GM23338 (cell line): ENCODE results near the gene GPNMB. TPM values are rescaled to one million over a fixed set of nuclear protein-coding genes. Genes with fewer than 3 reads are reported as not detected.

ENCODE experiments used
- ATAC-seq: fragments of 200-7000 bp; cut with Tn5 transposase; 3 replicates; pipeline ENCODE4 v1.9.1; 2020
- DNase-seq: peaks from one replicate; pipeline ENCODE4 v3.0.0-alpha.2; 2015; ENCODE audit warnings: low spot score
- H2AFZ ChIP-seq: fragments of 200-600 bp; sonication (generic); 2 replicates; pipeline ENCODE4 v1.8.0; 2016; ENCODE audit warnings: antibody characterized with exemption, mild to moderate bottlenecking, moderate library complexity
- H3F3A ChIP-seq: fragments of 200-600 bp; sonication (generic); replicated peaks from 2 replicates; pipeline ENCODE4 v1.8.0; 2017; ENCODE audit warnings: antibody characterized with exemption, mixed run types, low read depth
- H3K27ac ChIP-seq: fragments of 200-600 bp; sonication (generic); 2 replicates; pipeline ENCODE4 v1.6.1; 2016; ENCODE audit warnings: low read depth
- H3K27me3 ChIP-seq: fragments of 200-600 bp; sonication (generic); 2 replicates; pipeline ENCODE4 v1.8.0; 2016; ENCODE audit warnings: mild to moderate bottlenecking, mixed run types, moderate library complexity; ENCODE audit not compliant: insufficient read depth
- H3K36me3 ChIP-seq: fragments of 200-600 bp; sonication (generic); 2 replicates; pipeline ENCODE4 v1.8.0; 2016; ENCODE audit warnings: mild to moderate bottlenecking; ENCODE audit not compliant: insufficient read depth
- H3K4me1 ChIP-seq: fragments of 200-600 bp; sonication (generic); 2 replicates; pipeline ENCODE4 v1.8.0; 2016; ENCODE audit warnings: mild to moderate bottlenecking, moderate library complexity; ENCODE audit not compliant: insufficient read depth
- H3K4me2 ChIP-seq: fragments of 200-600 bp; sonication (generic); 2 replicates; pipeline ENCODE4 v1.7.1; 2017; ENCODE audit warnings: mixed run types
- H3K4me3 ChIP-seq: fragments of 200-600 bp; sonication (generic); 2 replicates; pipeline ENCODE4 v1.6.1; 2016; ENCODE audit warnings: mixed run types
- H3K79me2 ChIP-seq: fragments of 200-600 bp; sonication (generic); replicated peaks from 2 replicates; pipeline ENCODE4 v1.8.0; 2017; ENCODE audit warnings: mild to moderate bottlenecking; ENCODE audit not compliant: insufficient read depth
- H3K9me2 ChIP-seq: fragments of 200-600 bp; sonication (generic); 2 replicates; pipeline ENCODE4 v1.8.0; 2017; ENCODE audit not compliant: insufficient read depth
- H4K20me1 ChIP-seq: fragments of 200-600 bp; sonication (generic); replicated peaks from 2 replicates; pipeline ENCODE4 v1.8.0; 2017; ENCODE audit warnings: mild to moderate bottlenecking; ENCODE audit not compliant: insufficient read depth
- H3K27ac Mint-ChIP-seq: 2 replicates; pipeline ENCODE4 v1.8.0; 2020; ENCODE audit warnings: inconsistent platforms, mild to moderate bottlenecking, moderate library complexity, mixed read lengths
- H3K27me3 Mint-ChIP-seq: 3 replicates; pipeline ENCODE4 v1.8.0; 2022; ENCODE audit warnings: low read depth, mild to moderate bottlenecking, moderate library complexity, mixed read lengths, inconsistent platforms; ENCODE audit not compliant: insufficient read depth, poor library complexity
- H3K36me3 Mint-ChIP-seq: 3 replicates; pipeline ENCODE4 v1.8.0; 2021; ENCODE audit warnings: low read depth, mild to moderate bottlenecking, inconsistent platforms, moderate library complexity, mixed read lengths
- H3K4me1 Mint-ChIP-seq: 3 replicates; pipeline ENCODE4 v1.8.0; 2020; ENCODE audit warnings: mild to moderate bottlenecking, inconsistent platforms, mixed read lengths
- H3K4me3 Mint-ChIP-seq: 3 replicates; pipeline ENCODE4 v1.8.0; 2021; ENCODE audit warnings: moderate library complexity, mild to moderate bottlenecking, inconsistent platforms, mixed read lengths
- H3K9me3 Mint-ChIP-seq: 3 replicates; pipeline ENCODE4 v1.8.0; 2020; ENCODE audit warnings: moderate library complexity, mild to moderate bottlenecking, inconsistent platforms, mixed read lengths
- CREB1 ChIP-seq: fragments of 250-450 bp; sonication (Bioruptor Pico); IDR thresholded peaks from 2 replicates; pipeline ENCODE4 v1.5.0; 2020; ENCODE audit warnings: low read depth, mild to moderate bottlenecking, moderate library complexity
- CTCF ChIP-seq, 2 experiments: fragments of 200-600 bp in 1 of 2; sonication (generic) in 1 of 2; conservative IDR thresholded peaks; 2 replicates each; pipeline versions ENCODE4 v1.5.1 to v1.6.1; 2016 to 2017; ENCODE audit warnings: antibody characterized with exemption in 2 of 2, low read depth in 2 of 2, mild to moderate bottlenecking in 2 of 2, moderate library complexity in 1 of 2
- JUNB ChIP-seq: IDR thresholded peaks from one replicate; pipeline ENCODE4 v1.6.1; 2016; ENCODE audit warnings: antibody characterized with exemption; ENCODE audit not compliant: unreplicated experiment
- NANOG ChIP-seq: IDR thresholded peaks from 2 replicates; pipeline ENCODE4 v1.6.1; 2016; ENCODE audit warnings: antibody characterized with exemption, borderline replicate concordance
- POLR2AphosphoS5 ChIP-seq: IDR thresholded peaks from 2 replicates; pipeline ENCODE4 v1.6.1; 2016; ENCODE audit warnings: antibody characterized with exemption, low read depth
- STAT1 ChIP-seq: IDR thresholded peaks from one replicate; pipeline ENCODE4 v1.6.1; 2016; ENCODE audit warnings: antibody characterized with exemption; ENCODE audit not compliant: unreplicated experiment
- ZNF331 ChIP-seq: fragments of 250-450 bp; sonication (Bioruptor Pico); IDR thresholded peaks from 2 replicates; pipeline ENCODE4 v1.5.0; 2020; ENCODE audit warnings: low read depth, mild to moderate bottlenecking, moderate library complexity
- polyA plus RNA-seq: library from polyadenylated mRNA; unstranded; fragments of >200 nt; fragmentation: Nextera tagmentation; extraction: Ambion mirVana; gene quantifications from 2 replicates; pipeline ENCODE4 v1.2.1, GENCODE V29; 2016
- total RNA-seq: library from RNA; depleted of rRNA; stranded (reverse); fragments of >200 nt; shearing (Covaris generic); gene quantifications from 2 replicates; pipeline ENCODE4 v1.2.3, GENCODE V29; 2014
- TF ChIP-seq, protein P1 (sequence below): fragments of 250-450 bp; sonication (Bioruptor Pico); IDR thresholded peaks from 2 replicates; pipeline ENCODE4 v1.5.0; 2020; ENCODE audit warnings: mild to moderate bottlenecking, moderate library complexity
- TF ChIP-seq, protein P2 (sequence below): IDR thresholded peaks from 2 replicates; pipeline ENCODE4 v1.6.1; 2016; ENCODE audit warnings: antibody characterized with exemption
- TF ChIP-seq, protein P3 (sequence below): IDR thresholded peaks from one replicate; pipeline ENCODE4 v1.6.1; 2018; ENCODE audit warnings: antibody characterized with exemption; ENCODE audit not compliant: unreplicated experiment

GPNMB gene
- total and polyA plus RNA-seq, 2 experiments from 2014 or later: 0.76 to 1.2 TPM

DNA sequence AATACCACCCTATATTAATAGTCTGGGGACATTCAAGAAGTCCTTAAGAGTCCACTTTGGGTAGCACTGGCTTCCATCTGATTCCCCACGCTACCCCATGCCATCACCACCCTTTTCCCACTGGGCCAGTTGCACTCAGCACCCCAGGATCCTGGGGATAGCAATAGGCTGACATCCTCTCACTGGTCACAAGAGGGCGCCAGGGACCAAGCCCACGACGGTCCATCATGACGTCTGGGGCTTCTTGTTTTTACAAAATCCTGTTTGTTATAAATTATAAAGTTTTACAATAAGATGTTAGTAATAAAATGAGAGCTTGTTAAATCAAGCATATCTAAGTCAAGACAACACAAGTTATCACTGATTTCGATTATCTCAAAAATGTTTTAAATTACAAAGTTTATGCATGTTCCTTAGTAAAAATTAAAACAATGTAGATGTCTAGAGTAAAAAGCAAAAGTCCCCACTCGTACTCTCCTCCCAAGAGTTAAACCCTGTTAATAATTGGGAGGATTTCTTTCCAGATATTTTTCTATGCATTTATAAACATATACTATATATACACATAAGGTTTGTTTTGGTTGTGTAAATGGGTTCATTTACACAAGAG, 15.4 kb downstream of the GPNMB start:
- peak; percentile 82 for DNase-seq
- H3K4me1 Mint-ChIP-seq: no peaks in the 10 kb centered on the region
- Histone ChIP-seq H3F3A (no peaks in the 10 kb centered on the region), H3K27me3 (no peaks in the 10 kb centered on the region), H3K9me2 (no peaks in the 10 kb centered on the region), H3K4me3 (no peak overlapping the region), H3K36me3 (no peaks in the 10 kb centered on the region), H3K4me1 (no peaks in the 10 kb centered on the region), H2AFZ (no peak overlapping the region), H3K79me2 (no peaks in the 10 kb centered on the region), H3K4me2 (no peak overlapping the region), H3K27ac (no peak overlapping the region), H4K20me1 (no peaks in the 10 kb centered on the region)
- H3K9me3 Mint-ChIP-seq: no peaks in the 10 kb centered on the region
- H3K4me3 Mint-ChIP-seq: no peak overlapping the region
- peak; percentile 98 for ATAC-seq
- peak; percentile 95 to 96 for TF ChIP-seq CTCF (conservative IDR thresholded peaks at IDR 0.05; ENCODE audit: low read depth in 2 of 2)
- TF ChIP-seq, protein P1, sequence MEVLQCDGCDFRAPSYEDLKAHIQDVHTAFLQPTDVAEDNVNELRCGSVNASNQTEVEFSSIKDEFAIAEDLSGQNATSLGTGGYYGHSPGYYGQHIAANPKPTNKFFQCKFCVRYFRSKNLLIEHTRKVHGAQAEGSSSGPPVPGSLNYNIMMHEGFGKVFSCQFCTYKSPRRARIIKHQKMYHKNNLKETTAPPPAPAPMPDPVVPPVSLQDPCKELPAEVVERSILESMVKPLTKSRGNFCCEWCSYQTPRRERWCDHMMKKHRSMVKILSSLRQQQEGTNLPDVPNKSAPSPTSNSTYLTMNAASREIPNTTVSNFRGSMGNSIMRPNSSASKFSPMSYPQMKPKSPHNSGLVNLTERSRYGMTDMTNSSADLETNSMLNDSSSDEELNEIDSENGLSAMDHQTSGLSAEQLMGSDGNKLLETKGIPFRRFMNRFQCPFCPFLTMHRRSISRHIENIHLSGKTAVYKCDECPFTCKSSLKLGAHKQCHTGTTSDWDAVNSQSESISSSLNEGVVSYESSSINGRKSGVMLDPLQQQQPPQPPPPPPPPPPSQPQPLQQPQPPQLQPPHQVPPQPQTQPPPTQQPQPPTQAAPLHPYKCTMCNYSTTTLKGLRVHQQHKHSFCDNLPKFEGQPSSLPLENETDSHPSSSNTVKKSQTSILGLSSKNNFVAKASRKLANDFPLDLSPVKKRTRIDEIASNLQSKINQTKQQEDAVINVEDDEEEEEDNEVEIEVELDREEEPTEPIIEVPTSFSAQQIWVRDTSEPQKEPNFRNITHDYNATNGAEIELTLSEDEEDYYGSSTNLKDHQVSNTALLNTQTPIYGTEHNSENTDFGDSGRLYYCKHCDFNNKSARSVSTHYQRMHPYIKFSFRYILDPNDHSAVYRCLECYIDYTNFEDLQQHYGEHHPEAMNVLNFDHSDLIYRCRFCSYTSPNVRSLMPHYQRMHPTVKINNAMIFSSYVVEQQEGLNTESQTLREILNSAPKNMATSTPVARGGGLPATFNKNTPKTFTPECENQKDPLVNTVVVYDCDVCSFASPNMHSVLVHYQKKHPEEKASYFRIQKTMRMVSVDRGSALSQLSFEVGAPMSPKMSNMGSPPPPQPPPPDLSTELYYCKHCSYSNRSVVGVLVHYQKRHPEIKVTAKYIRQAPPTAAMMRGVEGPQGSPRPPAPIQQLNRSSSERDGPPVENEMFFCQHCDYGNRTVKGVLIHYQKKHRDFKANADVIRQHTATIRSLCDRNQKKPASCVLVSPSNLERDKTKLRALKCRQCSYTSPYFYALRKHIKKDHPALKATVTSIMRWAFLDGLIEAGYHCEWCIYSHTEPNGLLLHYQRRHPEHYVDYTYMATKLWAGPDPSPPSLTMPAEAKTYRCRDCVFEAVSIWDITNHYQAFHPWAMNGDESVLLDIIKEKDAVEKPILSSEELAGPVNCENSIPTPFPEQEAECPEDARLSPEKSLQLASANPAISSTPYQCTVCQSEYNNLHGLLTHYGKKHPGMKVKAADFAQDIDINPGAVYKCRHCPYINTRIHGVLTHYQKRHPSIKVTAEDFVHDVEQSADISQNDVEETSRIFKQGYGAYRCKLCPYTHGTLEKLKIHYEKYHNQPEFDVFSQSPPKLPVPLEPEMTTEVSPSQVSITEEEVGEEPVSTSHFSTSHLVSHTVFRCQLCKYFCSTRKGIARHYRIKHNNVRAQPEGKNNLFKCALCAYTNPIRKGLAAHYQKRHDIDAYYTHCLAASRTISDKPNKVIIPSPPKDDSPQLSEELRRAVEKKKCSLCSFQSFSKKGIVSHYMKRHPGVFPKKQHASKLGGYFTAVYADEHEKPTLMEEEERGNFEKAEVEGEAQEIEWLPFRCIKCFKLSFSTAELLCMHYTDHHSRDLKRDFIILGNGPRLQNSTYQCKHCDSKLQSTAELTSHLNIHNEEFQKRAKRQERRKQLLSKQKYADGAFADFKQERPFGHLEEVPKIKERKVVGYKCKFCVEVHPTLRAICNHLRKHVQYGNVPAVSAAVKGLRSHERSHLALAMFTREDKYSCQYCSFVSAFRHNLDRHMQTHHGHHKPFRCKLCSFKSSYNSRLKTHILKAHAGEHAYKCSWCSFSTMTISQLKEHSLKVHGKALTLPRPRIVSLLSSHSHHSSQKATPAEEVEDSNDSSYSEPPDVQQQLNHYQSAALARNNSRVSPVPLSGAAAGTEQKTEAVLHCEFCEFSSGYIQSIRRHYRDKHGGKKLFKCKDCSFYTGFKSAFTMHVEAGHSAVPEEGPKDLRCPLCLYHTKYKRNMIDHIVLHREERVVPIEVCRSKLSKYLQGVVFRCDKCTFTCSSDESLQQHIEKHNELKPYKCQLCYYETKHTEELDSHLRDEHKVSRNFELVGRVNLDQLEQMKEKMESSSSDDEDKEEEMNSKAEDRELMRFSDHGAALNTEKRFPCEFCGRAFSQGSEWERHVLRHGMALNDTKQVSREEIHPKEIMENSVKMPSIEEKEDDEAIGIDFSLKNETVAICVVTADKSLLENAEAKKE (CRISPR knock-in tag): no peak
- no peak for TF ChIP-seq ZNF331 (CRISPR knock-in tag)
- TF ChIP-seq, protein P2, sequence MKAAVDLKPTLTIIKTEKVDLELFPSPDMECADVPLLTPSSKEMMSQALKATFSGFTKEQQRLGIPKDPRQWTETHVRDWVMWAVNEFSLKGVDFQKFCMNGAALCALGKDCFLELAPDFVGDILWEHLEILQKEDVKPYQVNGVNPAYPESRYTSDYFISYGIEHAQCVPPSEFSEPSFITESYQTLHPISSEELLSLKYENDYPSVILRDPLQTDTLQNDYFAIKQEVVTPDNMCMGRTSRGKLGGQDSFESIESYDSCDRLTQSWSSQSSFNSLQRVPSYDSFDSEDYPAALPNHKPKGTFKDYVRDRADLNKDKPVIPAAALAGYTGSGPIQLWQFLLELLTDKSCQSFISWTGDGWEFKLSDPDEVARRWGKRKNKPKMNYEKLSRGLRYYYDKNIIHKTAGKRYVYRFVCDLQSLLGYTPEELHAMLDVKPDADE: no peak
- TF ChIP-seq NANOG: no peak
- TF ChIP-seq, protein P3, sequence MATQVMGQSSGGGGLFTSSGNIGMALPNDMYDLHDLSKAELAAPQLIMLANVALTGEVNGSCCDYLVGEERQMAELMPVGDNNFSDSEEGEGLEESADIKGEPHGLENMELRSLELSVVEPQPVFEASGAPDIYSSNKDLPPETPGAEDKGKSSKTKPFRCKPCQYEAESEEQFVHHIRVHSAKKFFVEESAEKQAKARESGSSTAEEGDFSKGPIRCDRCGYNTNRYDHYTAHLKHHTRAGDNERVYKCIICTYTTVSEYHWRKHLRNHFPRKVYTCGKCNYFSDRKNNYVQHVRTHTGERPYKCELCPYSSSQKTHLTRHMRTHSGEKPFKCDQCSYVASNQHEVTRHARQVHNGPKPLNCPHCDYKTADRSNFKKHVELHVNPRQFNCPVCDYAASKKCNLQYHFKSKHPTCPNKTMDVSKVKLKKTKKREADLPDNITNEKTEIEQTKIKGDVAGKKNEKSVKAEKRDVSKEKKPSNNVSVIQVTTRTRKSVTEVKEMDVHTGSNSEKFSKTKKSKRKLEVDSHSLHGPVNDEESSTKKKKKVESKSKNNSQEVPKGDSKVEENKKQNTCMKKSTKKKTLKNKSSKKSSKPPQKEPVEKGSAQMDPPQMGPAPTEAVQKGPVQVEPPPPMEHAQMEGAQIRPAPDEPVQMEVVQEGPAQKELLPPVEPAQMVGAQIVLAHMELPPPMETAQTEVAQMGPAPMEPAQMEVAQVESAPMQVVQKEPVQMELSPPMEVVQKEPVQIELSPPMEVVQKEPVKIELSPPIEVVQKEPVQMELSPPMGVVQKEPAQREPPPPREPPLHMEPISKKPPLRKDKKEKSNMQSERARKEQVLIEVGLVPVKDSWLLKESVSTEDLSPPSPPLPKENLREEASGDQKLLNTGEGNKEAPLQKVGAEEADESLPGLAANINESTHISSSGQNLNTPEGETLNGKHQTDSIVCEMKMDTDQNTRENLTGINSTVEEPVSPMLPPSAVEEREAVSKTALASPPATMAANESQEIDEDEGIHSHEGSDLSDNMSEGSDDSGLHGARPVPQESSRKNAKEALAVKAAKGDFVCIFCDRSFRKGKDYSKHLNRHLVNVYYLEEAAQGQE: no peak
- TF ChIP-seq STAT1: no peak
- no peak for TF ChIP-seq POLR2AphosphoS5
- peak; percentile 63 for TF ChIP-seq CREB1 (CRISPR knock-in tag)
- TF ChIP-seq JUNB: no peak
- peaks cover 2% of the 10 kb centered on the region for H3K27me3 Mint-ChIP-seq
- H3K27ac Mint-ChIP-seq: no peak overlapping the region
- H3K36me3 Mint-ChIP-seq: no peaks in the 10 kb centered on the region
